Muscle of arm (tissue), 12 donors: ENCODE data around the gene DENND1B. TPM values are rescaled to one million over a fixed set of nuclear protein-coding genes. Genes with fewer than 3 reads are reported as not detected.
A peak's percentile ranks its signal among the peaks of the same experiment; 100 is the strongest.

Experiments
- DNase-seq: peaks from one replicate; pipeline ENCODE4 v3.0.0-alpha.2; 2013
- polyA plus RNA-seq, 12 donors: library from polyadenylated mRNA; unstranded; fragments of 120-200 nt; gene quantifications; one replicate each; pipeline ENCODE4 v1.2.1, GENCODE V29; 2013; ENCODE audit not compliant: insufficient read length in 12 of 12

DENND1B gene
- polyA plus RNA-seq, 12 donors = 3.6 to 7.2 (median 5.3) TPM; not detected in 1

- no peak for DNase-seq
Observed at GRCh38 chr1:197467881-197468280, 307.4 kb downstream of the DENND1B start.

- no peak for DNase-seq
Observed at GRCh38 chr1:197466813-197467212, 308.5 kb downstream of the DENND1B start.

GRCh38 chr1:197465528-197466327, 309.6 kb downstream of the DENND1B start:
- no peak for DNase-seq

GRCh38 chr1:197464044-197464443, 311.2 kb downstream of the DENND1B start:
- DNase-seq = peak; percentile 79

- DNase-seq = no peak
Observed at GRCh38 chr1:197463142-197463541, 312.1 kb downstream of the DENND1B start.

GRCh38 chr1:197462539-197462938, 312.7 kb downstream of the DENND1B start:
- no peak for DNase-seq

Other genes with a start within 250 kb of the DENND1B start
- 1 to 10 TPM in 9 of 12 donors, under 1 TPM in 1, not detected in 2; 0.92 to 2.9 (median 1.6) TPM for gene C1orf53, start 127.2 kb upstream of the DENND1B start, polyA plus RNA-seq
- 1 to 10 TPM in 3 of 12 donors, under 1 TPM in 5, not detected in 4; 0.08 to 2.7 (median 0.82) TPM for gene LHX9, start 141.9 kb upstream of the DENND1B start, polyA plus RNA-seq